Measurements from ENCODE around the gene CYP27A1.
"Not testable (repeated sequence)": the region's sequence is repeated elsewhere in the genome, so short reads cannot be mapped to it uniquely, and the experiment has no call there.

CYP27A1 gene

DNA sequence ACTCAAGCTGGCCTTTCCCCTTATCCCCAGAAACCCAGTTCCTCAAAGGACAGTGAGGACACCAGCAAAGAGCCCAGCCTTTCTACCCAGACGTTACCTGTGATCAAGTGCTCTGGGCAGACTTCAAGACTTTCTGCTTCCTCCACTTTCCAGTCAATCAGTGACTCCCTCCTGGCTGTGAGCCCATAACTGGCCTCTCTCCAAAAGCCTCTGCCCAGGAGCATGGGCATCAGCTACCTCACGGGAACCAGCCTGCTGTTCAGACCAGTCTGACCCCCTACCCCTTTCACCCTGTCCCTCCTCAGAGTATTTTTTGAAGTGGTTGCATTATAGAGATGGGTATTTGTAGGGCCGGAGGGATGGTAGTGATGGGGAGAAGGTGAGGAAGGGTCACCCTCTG, 27.7 kb upstream of the CYP27A1 start:
- no peak overlapping the region for H3K4me3 ChIP-seq (ENCODE audit: low read depth, low read length)
- TF ChIP-seq, protein P1, sequence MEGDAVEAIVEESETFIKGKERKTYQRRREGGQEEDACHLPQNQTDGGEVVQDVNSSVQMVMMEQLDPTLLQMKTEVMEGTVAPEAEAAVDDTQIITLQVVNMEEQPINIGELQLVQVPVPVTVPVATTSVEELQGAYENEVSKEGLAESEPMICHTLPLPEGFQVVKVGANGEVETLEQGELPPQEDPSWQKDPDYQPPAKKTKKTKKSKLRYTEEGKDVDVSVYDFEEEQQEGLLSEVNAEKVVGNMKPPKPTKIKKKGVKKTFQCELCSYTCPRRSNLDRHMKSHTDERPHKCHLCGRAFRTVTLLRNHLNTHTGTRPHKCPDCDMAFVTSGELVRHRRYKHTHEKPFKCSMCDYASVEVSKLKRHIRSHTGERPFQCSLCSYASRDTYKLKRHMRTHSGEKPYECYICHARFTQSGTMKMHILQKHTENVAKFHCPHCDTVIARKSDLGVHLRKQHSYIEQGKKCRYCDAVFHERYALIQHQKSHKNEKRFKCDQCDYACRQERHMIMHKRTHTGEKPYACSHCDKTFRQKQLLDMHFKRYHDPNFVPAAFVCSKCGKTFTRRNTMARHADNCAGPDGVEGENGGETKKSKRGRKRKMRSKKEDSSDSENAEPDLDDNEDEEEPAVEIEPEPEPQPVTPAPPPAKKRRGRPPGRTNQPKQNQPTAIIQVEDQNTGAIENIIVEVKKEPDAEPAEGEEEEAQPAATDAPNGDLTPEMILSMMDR (IDR thresholded peaks at IDR 0.05; ENCODE audit: borderline replicate concordance, insufficient read depth, low read depth, low read length) = no peak

DNA sequence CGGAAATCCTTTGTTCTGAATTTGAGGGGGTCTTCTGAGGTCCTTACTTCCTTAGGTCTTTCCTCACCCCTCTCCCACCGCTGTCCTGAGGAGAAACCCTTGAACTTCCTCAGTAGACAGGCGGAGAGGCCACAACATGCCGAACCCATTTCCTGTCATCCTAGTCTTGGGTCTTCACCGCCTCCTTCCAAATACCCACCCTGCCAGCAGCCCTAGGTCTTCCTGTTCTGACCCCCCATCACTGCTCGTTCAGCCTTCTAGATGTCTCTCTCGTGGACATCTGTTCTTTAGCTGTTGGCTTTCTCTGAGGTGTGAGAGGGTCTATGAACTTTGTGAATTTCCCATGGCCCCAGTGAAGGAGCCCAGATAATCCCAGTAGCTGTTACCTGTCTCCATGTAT, 27.2 kb upstream of the CYP27A1 start:
- no peak overlapping the region for H3K4me3 ChIP-seq (ENCODE audit: low read depth, low read length)
- TF ChIP-seq, protein P1 (IDR thresholded peaks at IDR 0.05; ENCODE audit: borderline replicate concordance, insufficient read depth, low read depth, low read length) = no peak

DNA sequence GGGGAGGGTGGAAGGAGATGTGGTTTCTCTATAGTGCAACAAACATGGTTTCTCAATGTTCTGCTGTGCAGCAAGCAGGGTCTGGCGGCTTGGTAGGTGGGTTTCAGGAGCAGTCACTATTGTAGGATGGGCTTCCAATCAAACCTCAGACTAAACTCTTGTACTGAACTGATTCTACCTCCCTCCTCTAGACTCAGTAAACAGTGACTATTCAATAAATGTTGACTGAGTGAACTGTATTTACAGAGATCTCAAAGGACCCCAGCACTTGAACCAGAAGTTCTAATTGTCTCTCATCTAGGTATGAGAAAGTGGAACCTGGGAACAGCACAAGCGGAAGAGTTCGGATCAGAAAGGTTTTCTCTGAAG, 26.8 kb upstream of the CYP27A1 start:
- TF ChIP-seq, protein P1 (IDR thresholded peaks at IDR 0.05; ENCODE audit: borderline replicate concordance, insufficient read depth, low read depth, low read length) = no peak
- no peak overlapping the region for H3K4me3 ChIP-seq (ENCODE audit: low read depth, low read length)

DNA sequence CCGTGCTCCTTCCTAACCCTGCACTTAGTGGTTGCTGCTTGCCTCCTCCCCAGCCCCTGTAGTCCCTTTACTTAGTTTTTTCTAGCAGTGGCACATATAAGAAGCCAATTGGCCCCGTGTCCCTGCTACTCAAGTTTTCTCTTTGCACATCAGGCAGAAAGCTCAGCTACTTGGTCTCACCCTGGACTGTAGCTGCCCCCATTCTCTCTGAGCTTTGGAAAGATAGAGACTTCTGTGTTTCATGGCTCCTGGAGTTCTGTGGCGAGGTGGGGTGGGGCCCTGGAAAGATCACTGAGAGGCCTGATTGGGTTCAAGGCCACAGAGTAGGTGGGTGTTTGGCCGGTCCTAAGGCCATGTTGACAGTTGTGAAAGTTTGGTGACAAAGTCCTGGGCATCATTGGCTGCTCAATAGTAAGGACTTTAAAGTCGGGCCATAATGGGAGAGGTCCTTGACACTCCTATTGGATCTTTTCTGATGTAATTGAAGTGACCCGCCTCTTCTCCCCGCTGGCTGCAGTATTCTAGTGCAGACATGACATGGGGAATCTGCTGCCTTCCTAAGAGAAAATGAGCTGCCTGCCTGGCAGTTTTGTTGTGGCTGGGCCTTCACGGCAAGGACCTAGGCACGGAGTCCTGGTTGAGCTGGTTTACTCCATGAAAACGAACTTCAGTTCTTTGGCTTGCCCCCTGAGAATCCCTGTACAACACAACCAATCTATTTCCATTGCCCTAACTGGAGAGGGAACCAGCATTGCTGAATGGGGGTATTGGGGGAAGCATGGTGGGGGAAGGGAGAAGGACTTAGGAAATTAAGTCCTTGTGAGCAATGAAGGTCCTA, 26.2 kb upstream of the CYP27A1 start:
- TF ChIP-seq, protein P1 (IDR thresholded peaks at IDR 0.05; ENCODE audit: borderline replicate concordance, insufficient read depth, low read depth, low read length) = no peak
- H3K4me3 ChIP-seq (ENCODE audit: low read depth, low read length) = no peak overlapping the region

DNA sequence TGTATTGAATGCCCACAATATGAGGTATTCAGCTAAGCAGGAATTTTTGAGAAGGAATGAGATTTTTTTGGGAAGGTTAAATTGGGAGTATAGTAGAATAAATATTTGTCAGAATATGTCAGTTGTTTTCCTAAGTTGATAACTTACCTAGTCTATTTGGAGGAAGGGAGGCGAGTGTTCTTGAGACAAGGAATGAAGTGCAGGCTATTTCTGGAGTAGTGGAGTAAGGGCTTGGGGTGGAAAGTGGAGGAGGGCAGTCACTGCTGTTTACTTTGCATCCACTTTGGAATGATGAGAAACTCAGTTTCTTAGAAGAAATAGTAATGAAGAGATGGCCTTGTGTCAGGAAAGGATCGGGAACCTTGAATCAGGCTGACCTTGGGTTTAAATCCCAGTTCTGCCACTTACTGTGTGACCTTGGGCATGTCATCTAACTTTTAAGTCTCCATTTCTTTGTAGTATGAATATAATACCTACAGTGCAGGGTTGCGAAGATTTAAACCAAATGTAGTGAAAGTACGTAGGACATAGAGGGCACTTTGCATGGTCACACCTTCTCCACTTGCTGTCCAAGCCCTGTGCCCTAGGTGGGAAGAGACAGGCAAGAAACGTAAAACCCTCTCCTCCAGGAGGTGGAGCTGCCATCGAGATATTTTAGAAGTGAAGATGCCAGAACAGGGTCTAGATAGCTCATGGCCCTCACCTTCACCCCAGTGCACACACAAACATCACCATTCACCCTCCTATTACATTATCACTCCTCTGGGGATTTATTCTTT, 25.2 kb upstream of the CYP27A1 start:
- H3K4me3 ChIP-seq (ENCODE audit: low read depth, low read length) = no peak overlapping the region
- TF ChIP-seq, protein P1 (IDR thresholded peaks at IDR 0.05; ENCODE audit: borderline replicate concordance, insufficient read depth, low read depth, low read length) = no peak

DNA sequence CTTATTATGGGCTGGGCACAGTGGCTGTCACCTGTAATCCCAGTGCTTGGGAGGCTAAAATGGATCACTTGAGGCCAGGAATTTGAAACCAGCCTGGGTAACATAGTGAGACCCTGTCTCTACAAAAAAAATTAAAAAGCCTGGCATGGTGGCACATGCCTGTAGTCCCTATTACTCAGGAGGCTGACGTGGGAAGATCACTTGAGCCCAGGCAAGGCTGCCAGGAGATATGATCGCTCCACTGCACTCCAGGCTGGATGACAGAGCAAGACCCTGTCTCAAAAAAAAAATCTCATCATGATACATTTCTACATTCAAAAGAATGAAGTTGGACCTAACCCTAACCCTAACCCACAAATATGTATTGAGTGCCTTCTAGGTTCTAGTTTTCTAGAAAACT, 20.2 kb upstream of the CYP27A1 start:
- TF ChIP-seq, protein P1 (IDR thresholded peaks at IDR 0.05; ENCODE audit: borderline replicate concordance, insufficient read depth, low read depth, low read length) = no peak
- H3K4me3 ChIP-seq (ENCODE audit: low read depth, low read length) = no peak overlapping the region

DNA sequence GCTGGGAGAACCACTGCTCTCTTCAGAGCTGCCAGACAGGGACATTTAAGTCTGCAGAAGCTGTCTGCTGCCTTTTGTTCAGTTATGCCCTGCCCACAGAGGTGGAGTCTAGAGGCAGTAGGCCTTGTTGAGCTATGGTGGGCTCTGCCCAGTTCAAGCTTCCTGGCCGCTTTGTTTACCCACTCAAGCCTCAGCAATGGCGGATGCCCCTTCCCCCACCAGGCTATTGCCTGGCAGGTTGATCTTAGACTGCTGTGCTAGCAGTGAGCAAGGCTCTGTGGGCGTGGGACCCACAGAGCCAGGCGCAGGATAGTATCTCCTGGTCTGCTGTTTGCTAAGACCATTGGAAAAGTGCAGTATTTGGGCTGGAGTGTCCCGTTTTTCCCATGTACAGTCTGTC, 9.2 kb upstream of the CYP27A1 start:
- H3K4me3 ChIP-seq (ENCODE audit: low read depth, low read length) = not testable (repeated sequence)
